H9 (cell line): Measurements from ENCODE around the gene MSH3. TPM values are rescaled to one million over a fixed set of nuclear protein-coding genes. Genes with fewer than 3 reads are reported as not detected.

Experiments used
- DNase-seq: peaks from one replicate; pipeline ENCODE4 v3.0.0-alpha.2; 2017
- H2AFZ ChIP-seq: one replicate; pipeline ENCODE4 v1.6.1; 2013; ENCODE audit warnings: mild to moderate bottlenecking, low read length, control low read depth, moderate library complexity
- H2AK5ac ChIP-seq: 2 replicates; pipeline ENCODE4 v1.6.1; 2013; ENCODE audit warnings: low read length, control low read depth, mixed read lengths; ENCODE audit not compliant: insufficient read length
- H2BK120ac ChIP-seq: one replicate; pipeline ENCODE4 v1.6.1; 2013; ENCODE audit warnings: low read depth, mild to moderate bottlenecking, low read length, control low read depth, inconsistent platforms; ENCODE audit not compliant: poor library complexity, severe bottlenecking
- H2BK12ac ChIP-seq: 2 replicates; pipeline ENCODE4 v1.6.1; 2013; ENCODE audit warnings: low read length, control low read depth, mixed read lengths, low read depth; ENCODE audit not compliant: insufficient read length
- H2BK15ac ChIP-seq: 2 replicates; pipeline ENCODE4 v1.6.1; 2013; ENCODE audit warnings: low read depth, low read length, control low read depth
- H2BK20ac ChIP-seq: one replicate; pipeline ENCODE4 v1.6.1; 2013; ENCODE audit warnings: low read depth, mild to moderate bottlenecking, low read length, control low read depth, inconsistent platforms; ENCODE audit not compliant: poor library complexity, severe bottlenecking
- H2BK5ac ChIP-seq: 2 replicates; pipeline ENCODE4 v1.6.1; 2013; ENCODE audit warnings: low read length, control low read depth, mixed read lengths; ENCODE audit not compliant: insufficient read length
- H3K14ac ChIP-seq: 2 replicates; pipeline ENCODE4 v1.6.1; 2013; ENCODE audit warnings: low read length, control low read depth; ENCODE audit not compliant: insufficient read depth
- H3K18ac ChIP-seq: 2 replicates; pipeline ENCODE4 v1.6.1; 2013; ENCODE audit warnings: low read depth, mild to moderate bottlenecking, mixed read lengths, low read length, control low read depth; ENCODE audit not compliant: insufficient read length
- H3K23ac ChIP-seq: 2 replicates; pipeline ENCODE4 v1.6.1; 2013; ENCODE audit warnings: low read length, control low read depth, mixed read lengths, low read depth; ENCODE audit not compliant: insufficient read length
- H3K23me2 ChIP-seq: 2 replicates; pipeline ENCODE4 v1.6.1; 2013; ENCODE audit warnings: low read depth, mild to moderate bottlenecking, mixed read lengths, low read length, control low read depth; ENCODE audit not compliant: insufficient read length, poor library complexity, severe bottlenecking
- H3K27ac ChIP-seq: 2 replicates; pipeline ENCODE4 v1.5.1; 2013; ENCODE audit warnings: low read length, control low read depth, mixed read lengths, low read depth; ENCODE audit not compliant: insufficient read length
- H3K27me3 ChIP-seq: 2 replicates; pipeline ENCODE4 v1.6.1; 2013; ENCODE audit warnings: low read length, control low read depth, inconsistent platforms; ENCODE audit not compliant: insufficient read depth
- H3K4ac ChIP-seq: 2 replicates; pipeline ENCODE4 v1.6.1; 2013; ENCODE audit warnings: low read depth, mild to moderate bottlenecking, control low read depth, inconsistent platforms, low read length, moderate library complexity
- H3K4me1 ChIP-seq: 2 replicates; pipeline ENCODE4 v1.6.1; 2013; ENCODE audit warnings: low read length, control low read depth, inconsistent platforms; ENCODE audit not compliant: insufficient read depth
- H3K4me2 ChIP-seq: 2 replicates; pipeline ENCODE4 v1.6.1; 2013; ENCODE audit warnings: low read length, control low read depth, mixed read lengths; ENCODE audit not compliant: insufficient read length, insufficient read depth
- H3K56ac ChIP-seq: 2 replicates; pipeline ENCODE4 v1.6.1; 2013; ENCODE audit warnings: low read depth, mild to moderate bottlenecking, mixed read lengths, low read length, control low read depth; ENCODE audit not compliant: insufficient read length
- H3K79me1 ChIP-seq: 2 replicates; pipeline ENCODE4 v1.6.1; 2013; ENCODE audit warnings: low read depth, mild to moderate bottlenecking, moderate library complexity, low read length, control low read depth, inconsistent platforms; ENCODE audit not compliant: insufficient read depth, poor library complexity, severe bottlenecking
- H3K79me2 ChIP-seq: 2 replicates; pipeline ENCODE4 v1.6.1; 2013; ENCODE audit warnings: low read length, control low read depth, inconsistent platforms; ENCODE audit not compliant: insufficient read depth
- H3K9ac ChIP-seq: 2 replicates; pipeline ENCODE4 v1.6.1; 2013; ENCODE audit warnings: low read length, control low read depth, mixed read lengths; ENCODE audit not compliant: insufficient read length; ENCODE audit errors: extremely low read depth
- H3K9me3 ChIP-seq: one replicate; pipeline ENCODE4 v1.6.1; 2013; ENCODE audit warnings: low read depth, low read length, inconsistent platforms; ENCODE audit not compliant: control insufficient read depth
- H3T11ph ChIP-seq: one replicate; pipeline ENCODE4 v1.6.1; 2013; ENCODE audit warnings: mild to moderate bottlenecking, low read length, control low read depth, inconsistent platforms
- H4K20me1 ChIP-seq: one replicate; pipeline ENCODE4 v1.6.1; 2013; ENCODE audit not compliant: control insufficient read depth, insufficient read length, insufficient read depth
- H4K5ac ChIP-seq: 2 replicates; pipeline ENCODE4 v1.6.1; 2013; ENCODE audit warnings: low read depth, mild to moderate bottlenecking, mixed read lengths, low read length, control low read depth; ENCODE audit not compliant: insufficient read length
- H4K8ac ChIP-seq: replicated peaks from 2 replicates; pipeline ENCODE4 v1.6.1; 2013; ENCODE audit warnings: low read length, control low read depth, mixed read lengths, low read depth; ENCODE audit not compliant: insufficient read length
- H4K91ac ChIP-seq: 2 replicates; pipeline ENCODE4 v1.6.1; 2013; ENCODE audit warnings: low read depth, mild to moderate bottlenecking, moderate library complexity, mixed read lengths, low read length, control low read depth; ENCODE audit not compliant: insufficient read length
- H3K27ac Mint-ChIP-seq, 3 experiments: 2 replicates in 2 of 3; 3 replicates in 1 of 3; pipeline ENCODE4 v1.8.0; 2020 to 2021; ENCODE audit warnings: mixed read lengths in 3 of 3, mild to moderate bottlenecking in 1 of 3, moderate library complexity in 1 of 3
- H3K27me3 Mint-ChIP-seq: 2 replicates; pipeline ENCODE4 v1.8.0; 2021; ENCODE audit warnings: low read depth, mild to moderate bottlenecking, moderate library complexity, mixed read lengths
- H3K36me3 Mint-ChIP-seq, 3 experiments: 2 replicates in 2 of 3; 3 replicates in 1 of 3; pipeline ENCODE4 v1.8.0; 2020 to 2021; ENCODE audit warnings: low read depth in 3 of 3, mixed read lengths in 3 of 3; ENCODE audit not compliant: insufficient read depth in 1 of 3
- H3K4me1 Mint-ChIP-seq, 2 experiments: 2 replicates each; pipeline ENCODE4 v1.8.0; 2020; ENCODE audit warnings: mixed read lengths in 2 of 2
- H3K4me3 Mint-ChIP-seq, 2 experiments: 2 replicates in 1 of 2; 3 replicates in 1 of 2; pipeline ENCODE4 v1.8.0; 2020 to 2021; ENCODE audit warnings: mild to moderate bottlenecking in 2 of 2, mixed read lengths in 2 of 2, moderate library complexity in 1 of 2
- H3K9me3 Mint-ChIP-seq, 2 experiments: 2 replicates in 1 of 2; 3 replicates in 1 of 2; pipeline ENCODE4 v1.8.0; 2020; ENCODE audit warnings: mild to moderate bottlenecking in 2 of 2, mixed read lengths in 2 of 2, moderate library complexity in 1 of 2
- CTCF ChIP-seq: fragments of 200-600 bp; sonication (generic); conservative IDR thresholded peaks from 3 replicates; pipeline ENCODE4 v1.8.0; 2021; ENCODE audit warnings: antibody characterized with exemption, mild to moderate bottlenecking
- WGBS: extraction: QIAGEN DNeasy Blood & Tissue Kit; methylation state at CpG from one replicate; pipeline ENCODE4 v1.1.7; 2013; ENCODE audit warnings: missing lambda C conversion rate, low lambda C conversion rate, mixed read lengths; ENCODE audit not compliant: insufficient read length; ENCODE audit errors: extremely low coverage; 5-methylcytosine and 5-hydroxymethylcytosine counted together
- total RNA-seq: library from RNA; stranded (reverse); gene quantifications from 2 replicates; pipeline ENCODE4 v1.2.1, GENCODE V29; 2021

Gene MSH3
- total RNA-seq, 1 experiment from 2014 or later, result 17.3 TPM

GRCh38 chr5:80761966-80762365 is 107.5 kb downstream of the MSH3 start:
- Histone ChIP-seq H3K9ac (no peak overlapping the region), H3K23ac (no peak overlapping the region), H3K18ac (no peak overlapping the region), H3T11ph (no peak overlapping the region), H3K79me1 (no peaks in the 10 kb centered on the region), H3K14ac (no peak overlapping the region), H3K4me2 (no peak overlapping the region), H3K23me2 (no peaks in the 10 kb centered on the region), H2BK120ac (no peak overlapping the region), H2AK5ac (no peak overlapping the region), H2BK15ac (no peak overlapping the region), H3K27ac (no peak overlapping the region), H2BK5ac (no peak overlapping the region), H3K4ac (no peak overlapping the region), H3K56ac (no peak overlapping the region), H4K20me1 (no peaks in the 10 kb centered on the region), H2AFZ (no peak overlapping the region), H3K27me3 (no peaks in the 10 kb centered on the region), H2BK20ac (no peak overlapping the region), H2BK12ac (no peak overlapping the region), H3K4me1 (peaks cover 3% of the 10 kb centered on the region; the same call in 1 of the 2 replicates), H4K5ac (no peak overlapping the region), H3K9me3 (no peaks in the 10 kb centered on the region), H4K8ac (no peak overlapping the region), H3K79me2 (no peaks in the 10 kb centered on the region), H4K91ac (no peak overlapping the region)
- Mint-ChIP-seq H3K4me3 (no peak overlapping the region), H3K9me3 (no peaks in the 10 kb centered on the region), H3K27me3 (no peaks in the 10 kb centered on the region), H3K27ac (no peak overlapping the region), H3K4me1 (peaks cover 10 to 12% of the 10 kb centered on the region in 2 experiments), H3K36me3 (no peaks in the 10 kb centered on the region)
- DNase-seq, result no peak
- no CpG with 5 or more reads among the region's 1 CpG for WGBS
- no peak for TF ChIP-seq CTCF
